Activated CD8-positive, alpha-beta memory T cell treated with anti-CD3 and anti-CD28 coated beads, Interleukin-2, amount 50 U/mL, for 4 hours (primary cell): ENCODE data around the gene FPR2.
"Not testable (repeated sequence)": the region's sequence is repeated elsewhere in the genome, so short reads cannot be mapped to it uniquely, and the experiment has no call there.

Source experiments
- DNase-seq: peaks from one replicate; pipeline ENCODE4 v3.0.0-alpha.2; 2020

Gene FPR2

DNA sequence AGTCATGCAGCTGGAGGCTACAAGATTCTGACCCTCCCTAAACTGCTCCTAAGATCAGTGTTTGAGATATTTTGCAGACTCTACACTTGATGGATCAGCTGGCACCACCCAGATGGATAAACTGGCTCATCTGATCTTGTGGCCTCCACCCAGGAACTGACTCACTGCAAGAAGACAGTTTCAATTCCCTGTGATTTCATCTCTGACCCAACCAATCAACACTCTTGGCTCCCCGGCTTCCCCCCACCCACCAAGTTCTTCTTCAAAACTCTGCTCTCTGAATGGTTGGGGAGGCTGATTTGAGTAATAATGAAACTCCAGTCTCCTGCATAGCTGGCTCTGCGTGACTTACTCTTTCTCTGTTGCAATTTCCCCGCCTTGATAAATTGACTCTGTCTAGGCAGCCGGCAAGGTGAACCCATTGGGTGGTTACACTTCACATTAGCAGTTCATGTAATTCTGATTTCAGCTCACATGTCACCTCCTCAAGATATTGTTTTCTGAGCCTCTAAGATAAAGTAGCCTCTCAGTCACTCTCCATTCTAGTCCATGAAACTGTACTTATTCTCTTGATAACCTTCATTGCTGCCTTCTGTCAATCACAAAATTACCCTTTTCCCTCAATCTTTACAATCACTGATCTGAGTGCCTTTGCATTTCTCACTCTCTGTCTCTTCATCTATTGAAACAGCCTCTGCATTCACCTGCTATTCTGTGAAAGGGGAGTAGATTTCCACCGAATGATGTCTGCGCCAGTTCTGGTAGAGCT, 24.1 kb downstream of the FPR2 start:
- DNase-seq = no peak

DNA sequence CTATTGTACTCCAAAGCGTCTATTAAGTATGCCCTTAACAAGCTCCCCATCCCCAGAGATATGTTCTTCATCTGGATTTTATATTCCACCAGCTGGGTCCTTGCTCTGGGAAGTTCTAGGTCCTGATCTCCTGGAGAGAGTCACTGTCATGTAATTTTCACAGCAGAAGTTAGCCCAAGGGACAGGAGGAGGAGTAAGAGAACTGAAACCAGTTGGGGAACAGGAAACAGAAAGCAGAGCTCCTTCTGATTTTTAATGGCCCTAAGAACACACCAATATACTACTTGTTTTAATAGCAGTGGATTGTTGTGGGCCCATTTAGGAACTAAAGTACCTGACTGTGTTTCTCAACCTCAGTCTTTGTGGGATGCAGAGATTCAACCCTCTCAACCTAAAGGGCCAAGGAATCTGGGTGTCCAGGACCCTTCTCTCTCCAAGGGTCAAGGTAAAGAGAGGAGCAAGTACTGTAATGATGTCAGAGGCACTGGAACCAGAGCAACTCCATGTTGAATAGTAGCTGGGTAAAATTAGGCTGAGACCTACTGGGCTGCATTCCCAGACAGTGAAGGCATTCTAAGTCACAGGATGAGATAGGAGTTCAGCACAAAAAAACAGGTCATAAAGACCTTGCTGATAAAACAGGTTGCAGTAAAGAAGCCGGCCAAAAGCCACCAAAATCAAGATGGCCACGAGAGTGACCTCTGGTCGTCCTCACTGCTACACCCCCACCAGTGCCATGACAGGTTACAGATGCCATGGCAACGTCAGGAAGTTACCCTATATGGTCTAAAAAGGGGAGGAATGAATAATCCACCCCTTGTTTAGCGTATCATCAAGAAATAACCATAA, 25.9 kb downstream of the FPR2 start:
- no peak for DNase-seq

- no peak for DNase-seq
These were observed 27.0 kb downstream of the FPR2 start for GRCh38 chr19:51788029-51788428.

DNA sequence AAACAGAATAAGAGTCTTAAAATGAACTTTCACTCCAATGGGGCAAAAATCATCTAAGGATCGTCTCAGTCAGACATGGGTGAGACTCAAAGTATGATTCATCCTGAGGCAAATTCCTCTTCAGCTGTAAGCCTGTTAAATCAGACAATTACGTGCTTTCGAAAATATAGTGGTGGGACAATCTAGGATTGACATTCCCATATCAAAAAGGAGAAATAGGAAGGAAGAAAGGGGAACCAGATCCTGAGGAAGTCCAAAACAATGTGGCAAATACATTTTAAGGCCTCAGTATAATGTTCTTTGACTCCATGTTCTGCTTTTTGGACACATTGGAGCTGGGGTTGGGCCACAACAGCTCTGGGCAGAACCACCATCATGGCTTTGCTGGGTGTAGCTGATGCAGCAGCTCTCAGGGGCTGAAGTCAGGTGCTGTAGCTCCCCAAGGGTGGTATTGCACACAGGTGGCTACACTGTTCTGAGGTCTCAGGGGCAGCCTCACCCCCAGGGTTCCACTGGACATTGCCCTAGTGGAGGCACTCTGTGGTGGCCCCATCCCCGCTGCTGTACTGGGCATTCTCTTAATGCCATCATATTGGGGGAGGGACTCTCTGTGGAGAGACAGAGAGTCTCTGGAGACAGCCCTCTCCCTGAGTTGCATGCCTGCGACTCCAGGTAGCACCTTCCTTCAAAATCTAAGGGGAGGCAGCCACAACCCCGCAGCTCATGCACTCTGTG, 28.2 kb downstream of the FPR2 start:
- no peak for DNase-seq

GRCh38 chr19:51792932-51793331, 32.0 kb downstream of the FPR2 start:
- DNase-seq = no peak

GRCh38 chr19:51793994-51794393, 33.0 kb downstream of the FPR2 start:
- no peak for DNase-seq

DNA sequence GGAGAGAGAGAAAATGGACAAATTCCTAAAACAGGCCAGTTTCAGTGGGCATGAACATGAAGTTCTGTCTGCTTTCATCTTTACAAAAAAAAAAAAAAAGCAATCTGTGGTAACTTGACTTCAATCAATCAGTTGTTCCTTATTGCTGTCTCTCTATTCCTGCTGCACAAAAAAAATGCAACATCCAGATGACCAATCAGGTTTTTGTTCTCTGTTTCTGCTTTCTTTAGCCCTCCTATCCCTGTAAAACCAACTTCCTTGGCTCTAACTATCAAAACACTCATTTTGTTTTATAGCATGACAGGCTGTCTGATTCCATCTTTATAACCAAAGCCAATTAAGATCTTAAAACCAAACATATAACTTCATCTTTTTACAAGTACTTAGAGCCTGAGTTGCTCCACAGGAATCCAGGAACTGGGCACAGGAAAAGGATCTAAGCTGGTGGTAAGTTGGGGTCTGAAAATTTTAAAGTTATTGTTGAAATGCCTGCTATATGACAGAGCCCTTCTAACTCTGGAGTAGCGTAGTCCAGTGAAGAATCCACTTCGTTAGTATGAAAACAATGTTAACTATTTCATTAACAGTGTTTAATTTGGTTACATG, 34.0 kb downstream of the FPR2 start, which contains the start of gene FPR3:
Gene FPR3, plus strand, starts transcription at position 273 of the 606 bp plus-strand sequence. CDS start 28,592 bp downstream, outside the sequence.
- DNase-seq = no peak

- DNase-seq = no peak
These were observed 35.3 kb downstream of the FPR2 start for GRCh38 chr19:51796195-51796679.

GRCh38 chr19:51797480-51797879, 36.5 kb downstream of the FPR2 start:
- no peak for DNase-seq

DNA sequence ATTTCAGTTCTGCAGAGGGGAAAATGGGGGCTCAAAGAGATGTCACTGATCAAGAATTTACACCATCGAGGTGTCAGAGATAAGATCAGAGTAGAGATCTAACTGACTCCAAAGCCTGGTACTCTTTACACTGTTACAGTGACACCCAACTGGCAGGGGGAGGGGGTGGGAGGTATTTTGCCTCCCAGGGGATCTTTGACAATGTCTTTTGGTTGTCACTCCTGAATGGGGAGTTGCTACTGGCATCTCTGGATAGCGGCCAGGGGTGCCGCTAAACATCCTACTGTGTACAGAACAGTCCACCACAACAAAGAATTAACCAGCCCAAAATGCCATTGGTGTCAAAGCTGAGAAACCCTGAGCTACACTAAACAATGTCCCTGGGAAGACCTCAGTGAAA, 37.1 kb downstream of the FPR2 start:
- DNase-seq = no peak

DNA sequence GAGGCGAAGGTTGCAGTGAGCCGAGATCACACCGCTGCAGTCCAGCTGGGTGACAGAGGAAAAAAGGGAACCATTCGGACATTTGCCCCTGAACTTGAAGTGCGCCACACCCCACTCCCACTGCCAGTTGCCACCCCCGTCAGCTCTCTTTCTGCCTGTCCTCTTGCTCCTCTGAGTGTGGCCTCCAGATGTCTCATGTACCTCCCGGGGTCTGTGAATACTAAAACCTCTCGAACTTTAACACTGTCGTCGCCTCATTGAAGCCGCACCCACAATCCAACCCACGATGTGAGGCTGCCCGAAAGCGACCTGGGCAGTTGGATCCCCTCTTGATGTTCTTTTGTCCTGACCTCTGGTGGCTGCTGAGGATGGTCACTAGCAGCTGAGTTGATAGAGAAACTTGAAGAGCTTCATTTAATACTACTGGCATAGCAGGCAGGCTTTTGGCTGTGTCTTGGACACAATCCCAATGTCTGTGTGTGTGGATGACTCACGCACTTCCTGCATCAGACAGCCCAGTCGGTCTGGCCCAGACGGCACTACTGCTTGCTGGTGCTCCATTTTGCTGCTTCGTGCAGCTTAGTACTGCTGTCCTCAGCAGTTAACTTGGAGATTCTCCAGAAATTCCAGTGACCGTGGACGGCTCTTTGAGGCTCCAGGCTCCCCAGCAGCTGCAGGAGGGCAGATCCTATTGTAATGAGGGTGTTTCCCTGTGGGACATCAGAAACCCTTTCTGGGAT, 38.2 kb downstream of the FPR2 start:
- no peak for DNase-seq

DNA sequence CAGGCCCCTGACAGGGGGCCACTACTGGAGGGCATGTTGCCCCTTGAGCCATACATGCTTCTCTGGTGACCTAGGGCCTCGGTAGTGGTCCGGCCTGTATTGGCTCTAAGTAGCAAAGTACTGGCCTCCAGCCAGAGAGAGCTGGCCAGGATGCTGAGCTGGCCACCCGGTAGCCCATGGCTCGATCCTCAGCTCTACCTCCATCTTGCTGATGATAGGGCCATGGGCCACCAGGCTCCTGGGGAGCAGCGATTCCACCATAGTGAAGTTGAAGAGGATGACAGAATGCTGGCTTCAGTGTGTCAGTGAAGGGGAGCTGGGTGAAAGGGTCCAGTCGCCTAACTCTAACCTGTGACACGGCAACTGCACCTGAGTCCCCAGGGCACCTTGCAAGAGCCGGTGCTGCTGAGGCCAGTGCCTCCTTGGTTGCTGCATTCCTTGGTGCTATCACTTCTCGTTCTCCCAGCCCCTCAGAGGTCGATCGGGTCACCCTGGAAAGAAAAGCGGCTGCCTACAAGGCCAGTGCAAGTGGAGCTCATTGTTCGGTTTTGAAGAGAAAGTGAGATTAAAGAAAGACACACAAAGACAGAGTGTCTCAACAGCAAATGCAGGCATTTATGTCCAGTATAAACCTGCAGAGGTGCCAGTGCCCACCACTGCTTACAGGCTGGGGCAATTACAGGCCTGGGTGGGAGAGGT, 38.9 kb downstream of the FPR2 start:
- DNase-seq = no peak

DNA sequence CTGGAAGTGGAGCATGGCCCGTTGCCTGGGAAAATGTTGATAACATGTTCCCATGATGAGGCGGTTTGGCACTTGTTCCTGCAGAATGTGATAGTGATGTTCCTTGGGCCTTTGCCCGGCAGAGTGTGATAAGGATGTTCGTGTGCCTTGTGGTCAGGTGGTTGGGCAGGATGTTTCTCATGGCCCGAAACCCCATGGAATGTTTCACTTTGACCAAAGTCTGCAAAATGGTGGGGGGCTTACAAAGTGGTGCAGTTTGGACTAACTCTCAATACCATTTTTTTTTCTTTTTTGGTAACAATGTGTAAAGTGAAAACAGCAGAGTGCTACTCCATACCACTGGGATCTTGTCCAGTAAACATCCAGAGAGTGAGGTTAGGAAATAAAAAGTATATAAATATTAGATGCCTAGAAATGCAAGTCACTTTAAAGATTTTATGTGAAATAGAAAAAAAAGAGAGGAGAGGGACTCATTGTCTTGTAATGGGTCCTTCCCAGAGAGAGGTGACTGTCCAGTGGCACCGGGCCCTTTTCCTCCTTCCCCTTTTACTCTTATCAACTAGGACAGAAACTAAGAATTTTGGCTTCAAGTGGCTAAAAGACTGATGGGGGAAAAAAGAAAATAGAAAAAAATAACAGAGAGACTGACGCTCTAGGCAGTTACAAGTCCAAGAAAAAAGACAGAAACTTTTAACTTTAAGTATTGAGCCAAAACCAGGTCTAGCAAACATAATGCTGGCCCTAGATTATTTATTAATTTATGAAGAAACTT, 39.7 kb downstream of the FPR2 start:
- no peak for DNase-seq

GRCh38 chr19:51802775-51803174, 41.8 kb downstream of the FPR2 start:
- DNase-seq = no peak

- no peak for DNase-seq
These were observed 42.5 kb downstream of the FPR2 start for GRCh38 chr19:51803519-51803918.

GRCh38 chr19:51803967-51804366, 43.0 kb downstream of the FPR2 start:
- no peak for DNase-seq

DNA sequence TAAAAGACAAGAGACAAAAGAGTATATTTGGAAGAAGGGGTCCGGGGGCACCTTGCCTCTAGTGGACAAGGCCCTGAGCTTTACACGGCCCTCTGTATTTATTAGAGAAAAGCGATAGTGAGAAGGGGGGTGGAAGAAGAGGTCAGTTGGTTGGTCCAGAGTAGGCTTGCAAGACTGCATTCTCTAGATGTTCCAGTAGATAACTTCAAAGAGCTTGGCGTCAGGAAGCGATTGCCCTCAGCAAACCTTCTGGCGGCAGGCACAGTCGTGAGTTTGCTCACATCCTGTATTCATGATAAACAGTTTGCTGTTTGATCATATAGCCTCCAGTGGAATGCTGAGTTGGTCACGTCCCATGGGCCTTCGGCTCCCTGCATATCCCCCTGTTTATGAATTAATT, 43.8 kb downstream of the FPR2 start:
- DNase-seq = not testable (repeated sequence)

GRCh38 chr19:51805396-51805795, 44.4 kb downstream of the FPR2 start:
- DNase-seq = not testable (repeated sequence)

- DNase-seq = not testable (repeated sequence)
These were observed 45.6 kb downstream of the FPR2 start for GRCh38 chr19:51806571-51806970.

DNA sequence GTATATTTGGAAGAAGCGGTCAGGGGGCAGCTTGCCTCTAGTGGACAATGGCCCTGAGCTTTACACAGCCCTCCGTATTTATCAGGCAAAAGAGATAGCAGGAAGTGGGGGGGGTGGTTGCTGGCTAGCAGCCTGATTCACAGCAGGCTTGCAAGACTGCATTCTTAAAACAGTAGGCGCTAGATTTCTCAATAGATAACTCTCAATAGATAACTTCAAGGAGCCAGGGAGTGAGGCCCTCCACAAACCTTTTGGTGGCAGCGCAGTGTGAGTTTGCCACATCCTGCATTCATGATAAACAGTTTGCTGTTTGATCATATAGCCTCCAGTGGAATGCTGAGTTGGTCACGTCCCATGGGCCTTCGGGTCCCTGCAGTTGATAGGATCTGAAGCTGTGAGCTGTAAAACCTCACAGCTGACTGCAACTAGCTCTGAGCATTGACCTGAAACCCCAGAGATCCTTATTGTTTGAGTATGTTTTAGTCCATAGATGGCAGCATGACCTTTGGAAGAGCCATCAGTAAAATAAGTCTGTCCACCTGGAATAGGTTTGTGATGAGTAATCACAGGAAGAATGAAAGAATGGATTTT, 46.2 kb downstream of the FPR2 start:
- DNase-seq = no peak
